GM23338 (cell line): Measurements from ENCODE around the gene CD34. TPM values are rescaled to one million over a fixed set of nuclear protein-coding genes. Genes with fewer than 3 reads are reported as not detected.

Experiments used
- ATAC-seq: fragments of 200-7000 bp; cut with Tn5 transposase; 3 replicates; pipeline ENCODE4 v1.9.1; 2020
- DNase-seq: peaks from one replicate; pipeline ENCODE4 v3.0.0-alpha.2; 2015; ENCODE audit warnings: low spot score
- H2AFZ ChIP-seq: fragments of 200-600 bp; sonication (generic); 2 replicates; pipeline ENCODE4 v1.8.0; 2016; ENCODE audit warnings: antibody characterized with exemption, mild to moderate bottlenecking, moderate library complexity
- H3F3A ChIP-seq: fragments of 200-600 bp; sonication (generic); replicated peaks from 2 replicates; pipeline ENCODE4 v1.8.0; 2017; ENCODE audit warnings: antibody characterized with exemption, mixed run types, low read depth
- H3K27ac ChIP-seq: fragments of 200-600 bp; sonication (generic); 2 replicates; pipeline ENCODE4 v1.6.1; 2016; ENCODE audit warnings: low read depth
- H3K27me3 ChIP-seq: fragments of 200-600 bp; sonication (generic); 2 replicates; pipeline ENCODE4 v1.8.0; 2016; ENCODE audit warnings: mild to moderate bottlenecking, mixed run types, moderate library complexity; ENCODE audit not compliant: insufficient read depth
- H3K36me3 ChIP-seq: fragments of 200-600 bp; sonication (generic); 2 replicates; pipeline ENCODE4 v1.8.0; 2016; ENCODE audit warnings: mild to moderate bottlenecking; ENCODE audit not compliant: insufficient read depth
- H3K4me1 ChIP-seq: fragments of 200-600 bp; sonication (generic); 2 replicates; pipeline ENCODE4 v1.8.0; 2016; ENCODE audit warnings: mild to moderate bottlenecking, moderate library complexity; ENCODE audit not compliant: insufficient read depth
- H3K4me2 ChIP-seq: fragments of 200-600 bp; sonication (generic); 2 replicates; pipeline ENCODE4 v1.7.1; 2017; ENCODE audit warnings: mixed run types
- H3K4me3 ChIP-seq: fragments of 200-600 bp; sonication (generic); 2 replicates; pipeline ENCODE4 v1.6.1; 2016; ENCODE audit warnings: mixed run types
- H3K79me2 ChIP-seq: fragments of 200-600 bp; sonication (generic); replicated peaks from 2 replicates; pipeline ENCODE4 v1.8.0; 2017; ENCODE audit warnings: mild to moderate bottlenecking; ENCODE audit not compliant: insufficient read depth
- H3K9me2 ChIP-seq: fragments of 200-600 bp; sonication (generic); 2 replicates; pipeline ENCODE4 v1.8.0; 2017; ENCODE audit not compliant: insufficient read depth
- H4K20me1 ChIP-seq: fragments of 200-600 bp; sonication (generic); replicated peaks from 2 replicates; pipeline ENCODE4 v1.8.0; 2017; ENCODE audit warnings: mild to moderate bottlenecking; ENCODE audit not compliant: insufficient read depth
- H3K27ac Mint-ChIP-seq: 2 replicates; pipeline ENCODE4 v1.8.0; 2020; ENCODE audit warnings: inconsistent platforms, mild to moderate bottlenecking, moderate library complexity, mixed read lengths
- H3K27me3 Mint-ChIP-seq: 3 replicates; pipeline ENCODE4 v1.8.0; 2022; ENCODE audit warnings: low read depth, mild to moderate bottlenecking, moderate library complexity, mixed read lengths, inconsistent platforms; ENCODE audit not compliant: insufficient read depth, poor library complexity
- H3K36me3 Mint-ChIP-seq: 3 replicates; pipeline ENCODE4 v1.8.0; 2021; ENCODE audit warnings: low read depth, mild to moderate bottlenecking, inconsistent platforms, moderate library complexity, mixed read lengths
- H3K4me1 Mint-ChIP-seq: 3 replicates; pipeline ENCODE4 v1.8.0; 2020; ENCODE audit warnings: mild to moderate bottlenecking, inconsistent platforms, mixed read lengths
- H3K4me3 Mint-ChIP-seq: 3 replicates; pipeline ENCODE4 v1.8.0; 2021; ENCODE audit warnings: moderate library complexity, mild to moderate bottlenecking, inconsistent platforms, mixed read lengths
- H3K9me3 Mint-ChIP-seq: 3 replicates; pipeline ENCODE4 v1.8.0; 2020; ENCODE audit warnings: moderate library complexity, mild to moderate bottlenecking, inconsistent platforms, mixed read lengths
- CREB1 ChIP-seq: fragments of 250-450 bp; sonication (Bioruptor Pico); IDR thresholded peaks from 2 replicates; pipeline ENCODE4 v1.5.0; 2020; ENCODE audit warnings: low read depth, mild to moderate bottlenecking, moderate library complexity
- CTCF ChIP-seq, 2 experiments: fragments of 200-600 bp in 1 of 2; sonication (generic) in 1 of 2; conservative IDR thresholded peaks; 2 replicates each; pipeline versions ENCODE4 v1.5.1 to v1.6.1; 2016 to 2017; ENCODE audit warnings: antibody characterized with exemption in 2 of 2, low read depth in 2 of 2, mild to moderate bottlenecking in 2 of 2, moderate library complexity in 1 of 2
- EZH2 ChIP-seq: fragments of 200-600 bp; sonication (generic); IDR thresholded peaks from one replicate; pipeline ENCODE4 v1.8.0; 2017; ENCODE audit warnings: antibody characterized with exemption, mild to moderate bottlenecking, low read depth; ENCODE audit not compliant: unreplicated experiment
- EZH2phosphoT487 ChIP-seq: fragments of 200-600 bp; sonication (generic); IDR thresholded peaks from one replicate; pipeline ENCODE4 v1.8.1; 2018; ENCODE audit warnings: antibody characterized with exemption; ENCODE audit not compliant: unreplicated experiment
- NANOG ChIP-seq: IDR thresholded peaks from 2 replicates; pipeline ENCODE4 v1.6.1; 2016; ENCODE audit warnings: antibody characterized with exemption, borderline replicate concordance
- REST ChIP-seq: IDR thresholded peaks from one replicate; pipeline ENCODE4 v1.6.1; 2018; ENCODE audit warnings: antibody characterized with exemption; ENCODE audit not compliant: unreplicated experiment
- STAT1 ChIP-seq: IDR thresholded peaks from one replicate; pipeline ENCODE4 v1.6.1; 2016; ENCODE audit warnings: antibody characterized with exemption; ENCODE audit not compliant: unreplicated experiment
- ZNF114 ChIP-seq: fragments of 250-450 bp; sonication (Bioruptor Pico); IDR thresholded peaks from 2 replicates; pipeline ENCODE4 v1.5.0; 2020; ENCODE audit warnings: mild to moderate bottlenecking, moderate library complexity
- ZNF462 ChIP-seq: fragments of 250-450 bp; sonication (Bioruptor Pico); IDR thresholded peaks from 2 replicates; pipeline ENCODE4 v1.5.0; 2020; ENCODE audit warnings: mild to moderate bottlenecking, moderate library complexity
- polyA plus RNA-seq: library from polyadenylated mRNA; unstranded; fragments of >200 nt; fragmentation: Nextera tagmentation; extraction: Ambion mirVana; gene quantifications from 2 replicates; pipeline ENCODE4 v1.2.1, GENCODE V29; 2016
- total RNA-seq: library from RNA; depleted of rRNA; stranded (reverse); fragments of >200 nt; shearing (Covaris generic); gene quantifications from 2 replicates; pipeline ENCODE4 v1.2.3, GENCODE V29; 2014

CD34 gene
- total and polyA plus RNA-seq, 2 experiments from 2014 or later, result 0.07 to 0.18 TPM

- H3F3A ChIP-seq, result no peaks in the 10 kb centered on the region
- Mint-ChIP-seq H3K4me1 (peaks cover 20% of the 10 kb centered on the region), H3K27me3 (peaks cover 4% of the 10 kb centered on the region), H3K9me3 (no peaks in the 10 kb centered on the region), H3K36me3 (no peaks in the 10 kb centered on the region), H3K27ac (no peak overlapping the region), H3K4me3 (no peak overlapping the region)
- TF ChIP-seq EZH2phosphoT487 (no peak), NANOG (no peak), STAT1 (no peak), REST (no peak), ZNF462 (CRISPR knock-in tag) (no peak), CREB1 (CRISPR knock-in tag) (no peak), EZH2 (no peak), ZNF114 (CRISPR knock-in tag) (no peak), CTCF (conservative IDR thresholded peaks at IDR 0.05; ENCODE audit: low read depth in 2 of 2) (no peak)
- no peaks in the 10 kb centered on the region for H3K36me3 ChIP-seq
- H3K27me3 ChIP-seq, result no peaks in the 10 kb centered on the region
- H3K4me3 ChIP-seq, result no peak overlapping the region
- no peaks in the 10 kb centered on the region for H4K20me1 ChIP-seq
- H2AFZ ChIP-seq, result no peak overlapping the region
- H3K4me1 ChIP-seq, result peaks cover 10% of the 10 kb centered on the region
- no peak overlapping the region for H3K4me2 ChIP-seq
- no peak overlapping the region for H3K27ac ChIP-seq
- no peaks in the 10 kb centered on the region for H3K9me2 ChIP-seq
- DNase-seq (no peak), ATAC-seq (no peak)
- H3K79me2 ChIP-seq, result no peaks in the 10 kb centered on the region
These were observed 8.7 kb upstream of the CD34 start for GRCh38 chr1:207919523-207920170.
